H9 (cell line): ENCODE data around the gene ADPRH. TPM values are rescaled to one million over a fixed set of nuclear protein-coding genes. Genes with fewer than 3 reads are reported as not detected.

Experiments
- DNase-seq: peaks from one replicate; pipeline ENCODE4 v3.0.0-alpha.2; 2017
- H2AFZ ChIP-seq: one replicate; pipeline ENCODE4 v1.6.1; 2013; ENCODE audit warnings: mild to moderate bottlenecking, low read length, control low read depth, moderate library complexity
- H2AK5ac ChIP-seq: 2 replicates; pipeline ENCODE4 v1.6.1; 2013; ENCODE audit warnings: low read length, control low read depth, mixed read lengths; ENCODE audit not compliant: insufficient read length
- H2BK120ac ChIP-seq: one replicate; pipeline ENCODE4 v1.6.1; 2013; ENCODE audit warnings: low read depth, mild to moderate bottlenecking, low read length, control low read depth, inconsistent platforms; ENCODE audit not compliant: poor library complexity, severe bottlenecking
- H2BK12ac ChIP-seq: 2 replicates; pipeline ENCODE4 v1.6.1; 2013; ENCODE audit warnings: low read length, control low read depth, mixed read lengths, low read depth; ENCODE audit not compliant: insufficient read length
- H2BK15ac ChIP-seq: 2 replicates; pipeline ENCODE4 v1.6.1; 2013; ENCODE audit warnings: low read depth, low read length, control low read depth
- H2BK20ac ChIP-seq: one replicate; pipeline ENCODE4 v1.6.1; 2013; ENCODE audit warnings: low read depth, mild to moderate bottlenecking, low read length, control low read depth, inconsistent platforms; ENCODE audit not compliant: poor library complexity, severe bottlenecking
- H2BK5ac ChIP-seq: 2 replicates; pipeline ENCODE4 v1.6.1; 2013; ENCODE audit warnings: low read length, control low read depth, mixed read lengths; ENCODE audit not compliant: insufficient read length
- H3K14ac ChIP-seq: 2 replicates; pipeline ENCODE4 v1.6.1; 2013; ENCODE audit warnings: low read length, control low read depth; ENCODE audit not compliant: insufficient read depth
- H3K18ac ChIP-seq: 2 replicates; pipeline ENCODE4 v1.6.1; 2013; ENCODE audit warnings: low read depth, mild to moderate bottlenecking, mixed read lengths, low read length, control low read depth; ENCODE audit not compliant: insufficient read length
- H3K23ac ChIP-seq: 2 replicates; pipeline ENCODE4 v1.6.1; 2013; ENCODE audit warnings: low read length, control low read depth, mixed read lengths, low read depth; ENCODE audit not compliant: insufficient read length
- H3K23me2 ChIP-seq: 2 replicates; pipeline ENCODE4 v1.6.1; 2013; ENCODE audit warnings: low read depth, mild to moderate bottlenecking, mixed read lengths, low read length, control low read depth; ENCODE audit not compliant: insufficient read length, poor library complexity, severe bottlenecking
- H3K27ac ChIP-seq: 2 replicates; pipeline ENCODE4 v1.5.1; 2013; ENCODE audit warnings: low read length, control low read depth, mixed read lengths, low read depth; ENCODE audit not compliant: insufficient read length
- H3K27me3 ChIP-seq: 2 replicates; pipeline ENCODE4 v1.6.1; 2013; ENCODE audit warnings: low read length, control low read depth, inconsistent platforms; ENCODE audit not compliant: insufficient read depth
- H3K4ac ChIP-seq: 2 replicates; pipeline ENCODE4 v1.6.1; 2013; ENCODE audit warnings: low read depth, mild to moderate bottlenecking, control low read depth, inconsistent platforms, low read length, moderate library complexity
- H3K4me1 ChIP-seq: 2 replicates; pipeline ENCODE4 v1.6.1; 2013; ENCODE audit warnings: low read length, control low read depth, inconsistent platforms; ENCODE audit not compliant: insufficient read depth
- H3K4me2 ChIP-seq: 2 replicates; pipeline ENCODE4 v1.6.1; 2013; ENCODE audit warnings: low read length, control low read depth, mixed read lengths; ENCODE audit not compliant: insufficient read length, insufficient read depth
- H3K56ac ChIP-seq: 2 replicates; pipeline ENCODE4 v1.6.1; 2013; ENCODE audit warnings: low read depth, mild to moderate bottlenecking, mixed read lengths, low read length, control low read depth; ENCODE audit not compliant: insufficient read length
- H3K79me1 ChIP-seq: 2 replicates; pipeline ENCODE4 v1.6.1; 2013; ENCODE audit warnings: low read depth, mild to moderate bottlenecking, moderate library complexity, low read length, control low read depth, inconsistent platforms; ENCODE audit not compliant: insufficient read depth, poor library complexity, severe bottlenecking
- H3K79me2 ChIP-seq: 2 replicates; pipeline ENCODE4 v1.6.1; 2013; ENCODE audit warnings: low read length, control low read depth, inconsistent platforms; ENCODE audit not compliant: insufficient read depth
- H3K9ac ChIP-seq: 2 replicates; pipeline ENCODE4 v1.6.1; 2013; ENCODE audit warnings: low read length, control low read depth, mixed read lengths; ENCODE audit not compliant: insufficient read length; ENCODE audit errors: extremely low read depth
- H3K9me3 ChIP-seq: one replicate; pipeline ENCODE4 v1.6.1; 2013; ENCODE audit warnings: low read depth, low read length, inconsistent platforms; ENCODE audit not compliant: control insufficient read depth
- H3T11ph ChIP-seq: one replicate; pipeline ENCODE4 v1.6.1; 2013; ENCODE audit warnings: mild to moderate bottlenecking, low read length, control low read depth, inconsistent platforms
- H4K20me1 ChIP-seq: one replicate; pipeline ENCODE4 v1.6.1; 2013; ENCODE audit not compliant: control insufficient read depth, insufficient read length, insufficient read depth
- H4K5ac ChIP-seq: 2 replicates; pipeline ENCODE4 v1.6.1; 2013; ENCODE audit warnings: low read depth, mild to moderate bottlenecking, mixed read lengths, low read length, control low read depth; ENCODE audit not compliant: insufficient read length
- H4K8ac ChIP-seq: replicated peaks from 2 replicates; pipeline ENCODE4 v1.6.1; 2013; ENCODE audit warnings: low read length, control low read depth, mixed read lengths, low read depth; ENCODE audit not compliant: insufficient read length
- H4K91ac ChIP-seq: 2 replicates; pipeline ENCODE4 v1.6.1; 2013; ENCODE audit warnings: low read depth, mild to moderate bottlenecking, moderate library complexity, mixed read lengths, low read length, control low read depth; ENCODE audit not compliant: insufficient read length
- H3K27ac Mint-ChIP-seq, 3 experiments: 2 replicates in 2 of 3; 3 replicates in 1 of 3; pipeline ENCODE4 v1.8.0; 2020 to 2021; ENCODE audit warnings: mixed read lengths in 3 of 3, mild to moderate bottlenecking in 1 of 3, moderate library complexity in 1 of 3
- H3K27me3 Mint-ChIP-seq: 2 replicates; pipeline ENCODE4 v1.8.0; 2021; ENCODE audit warnings: low read depth, mild to moderate bottlenecking, moderate library complexity, mixed read lengths
- H3K36me3 Mint-ChIP-seq, 3 experiments: 2 replicates in 2 of 3; 3 replicates in 1 of 3; pipeline ENCODE4 v1.8.0; 2020 to 2021; ENCODE audit warnings: low read depth in 3 of 3, mixed read lengths in 3 of 3; ENCODE audit not compliant: insufficient read depth in 1 of 3
- H3K4me1 Mint-ChIP-seq, 2 experiments: 2 replicates each; pipeline ENCODE4 v1.8.0; 2020; ENCODE audit warnings: mixed read lengths in 2 of 2
- H3K4me3 Mint-ChIP-seq, 2 experiments: 2 replicates in 1 of 2; 3 replicates in 1 of 2; pipeline ENCODE4 v1.8.0; 2020 to 2021; ENCODE audit warnings: mild to moderate bottlenecking in 2 of 2, mixed read lengths in 2 of 2, moderate library complexity in 1 of 2
- H3K9me3 Mint-ChIP-seq, 2 experiments: 2 replicates in 1 of 2; 3 replicates in 1 of 2; pipeline ENCODE4 v1.8.0; 2020; ENCODE audit warnings: mild to moderate bottlenecking in 2 of 2, mixed read lengths in 2 of 2, moderate library complexity in 1 of 2
- WGBS: extraction: QIAGEN DNeasy Blood & Tissue Kit; methylation state at CpG from one replicate; pipeline ENCODE4 v1.1.7; 2013; ENCODE audit warnings: missing lambda C conversion rate, low lambda C conversion rate, mixed read lengths; ENCODE audit not compliant: insufficient read length; ENCODE audit errors: extremely low coverage; 5-methylcytosine and 5-hydroxymethylcytosine counted together
- total RNA-seq: library from RNA; stranded (reverse); gene quantifications from 2 replicates; pipeline ENCODE4 v1.2.1, GENCODE V29; 2021
- TF ChIP-seq, protein P1 (sequence below): fragments of 200-600 bp; sonication (generic); conservative IDR thresholded peaks from 3 replicates; pipeline ENCODE4 v1.8.0; 2021; ENCODE audit warnings: antibody characterized with exemption, mild to moderate bottlenecking

ADPRH gene
- total RNA-seq, 1 experiment from 2014 or later: 3.1 TPM

DNA sequence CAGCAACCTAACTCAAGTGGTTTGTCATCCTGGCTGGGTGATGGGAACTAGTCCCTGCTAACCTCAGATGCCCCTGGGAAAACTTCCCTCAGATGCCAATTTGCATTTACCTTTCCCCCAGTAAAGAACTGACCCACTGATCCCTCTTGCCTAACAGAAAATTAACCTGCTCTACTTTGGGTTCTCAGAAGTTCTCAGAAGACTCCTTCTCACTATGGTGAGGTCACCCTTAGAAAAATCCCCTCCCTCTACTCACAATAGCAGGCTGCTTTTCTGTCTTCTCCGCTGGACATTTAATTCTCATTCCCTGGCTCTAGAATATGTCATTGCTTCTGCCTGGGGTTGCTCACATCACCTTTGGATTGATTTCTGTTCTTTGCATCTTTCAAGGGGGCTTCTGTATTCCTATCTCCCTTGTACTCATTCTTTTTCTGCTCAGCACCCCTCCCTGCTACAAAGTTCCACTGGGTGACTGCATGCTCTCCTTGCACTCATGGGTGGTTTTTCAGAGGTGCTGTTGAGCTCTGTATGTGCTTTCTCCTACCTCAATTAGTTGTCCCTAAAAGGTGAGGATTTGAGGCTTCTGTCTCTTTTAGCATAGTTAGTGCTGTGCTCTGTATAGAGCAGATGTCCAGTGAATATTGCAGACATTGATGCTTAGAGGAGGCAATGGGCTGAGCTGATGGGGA, 19.3 kb downstream of the ADPRH start:
- no peaks in the 10 kb centered on the region for H3K9me3 ChIP-seq
- no peak overlapping the region for H2BK20ac ChIP-seq
- no peak overlapping the region for H3T11ph ChIP-seq
- no peak overlapping the region for H2AK5ac ChIP-seq
- no peak overlapping the region for H2BK15ac ChIP-seq
- H3K4me1 ChIP-seq: no peaks in the 10 kb centered on the region; the same call in 1 of the 2 replicates
- H3K23ac ChIP-seq: no peak overlapping the region
- H4K5ac ChIP-seq: no peak overlapping the region
- H3K9me3 Mint-ChIP-seq: no peaks in the 10 kb centered on the region
- H3K27me3 Mint-ChIP-seq: no peaks in the 10 kb centered on the region
- H2AFZ ChIP-seq: no peak overlapping the region
- H2BK12ac ChIP-seq: no peak overlapping the region
- H3K14ac ChIP-seq: no peak overlapping the region
- no peak for DNase-seq
- H3K79me1 ChIP-seq: no peaks in the 10 kb centered on the region
- no peak overlapping the region for H4K8ac ChIP-seq
- no peak overlapping the region for H3K4me2 ChIP-seq
- H3K9ac ChIP-seq: no peak overlapping the region
- H3K27me3 ChIP-seq: no peaks in the 10 kb centered on the region
- TF ChIP-seq, protein P1, sequence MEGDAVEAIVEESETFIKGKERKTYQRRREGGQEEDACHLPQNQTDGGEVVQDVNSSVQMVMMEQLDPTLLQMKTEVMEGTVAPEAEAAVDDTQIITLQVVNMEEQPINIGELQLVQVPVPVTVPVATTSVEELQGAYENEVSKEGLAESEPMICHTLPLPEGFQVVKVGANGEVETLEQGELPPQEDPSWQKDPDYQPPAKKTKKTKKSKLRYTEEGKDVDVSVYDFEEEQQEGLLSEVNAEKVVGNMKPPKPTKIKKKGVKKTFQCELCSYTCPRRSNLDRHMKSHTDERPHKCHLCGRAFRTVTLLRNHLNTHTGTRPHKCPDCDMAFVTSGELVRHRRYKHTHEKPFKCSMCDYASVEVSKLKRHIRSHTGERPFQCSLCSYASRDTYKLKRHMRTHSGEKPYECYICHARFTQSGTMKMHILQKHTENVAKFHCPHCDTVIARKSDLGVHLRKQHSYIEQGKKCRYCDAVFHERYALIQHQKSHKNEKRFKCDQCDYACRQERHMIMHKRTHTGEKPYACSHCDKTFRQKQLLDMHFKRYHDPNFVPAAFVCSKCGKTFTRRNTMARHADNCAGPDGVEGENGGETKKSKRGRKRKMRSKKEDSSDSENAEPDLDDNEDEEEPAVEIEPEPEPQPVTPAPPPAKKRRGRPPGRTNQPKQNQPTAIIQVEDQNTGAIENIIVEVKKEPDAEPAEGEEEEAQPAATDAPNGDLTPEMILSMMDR: no peak
- H3K4me3 Mint-ChIP-seq: no peak overlapping the region
- H3K27ac ChIP-seq: no peak overlapping the region
- H4K91ac ChIP-seq: no peak overlapping the region
- H2BK120ac ChIP-seq: no peak overlapping the region
- no peak overlapping the region for H3K56ac ChIP-seq
- H3K18ac ChIP-seq: no peak overlapping the region
- no peaks in the 10 kb centered on the region for H3K79me2 ChIP-seq
- no peaks in the 10 kb centered on the region for H4K20me1 ChIP-seq
- H3K36me3 Mint-ChIP-seq: no peaks in the 10 kb centered on the region
- no CpG with 5 or more reads among the region's 1 CpG for WGBS
- H3K27ac Mint-ChIP-seq: no peak overlapping the region
- no peak overlapping the region for H3K4ac ChIP-seq
- H3K23me2 ChIP-seq: no peaks in the 10 kb centered on the region
- H3K4me1 Mint-ChIP-seq: peaks cover 10 to 15% of the 10 kb centered on the region in 2 experiments
- H2BK5ac ChIP-seq: no peak overlapping the region
